ENCODE data around the gene TRIM54.
"Not testable (repeated sequence)": the region's sequence is repeated elsewhere in the genome, so short reads cannot be mapped to it uniquely, and the experiment has no call there.

- TF ChIP-seq CTCF (conservative IDR thresholded peaks at IDR 0.05); EZH2 (IDR thresholded peaks at IDR 0.05; ENCODE audit: low read depth): not testable (repeated sequence)
Observed at GRCh38 chr2:27268296-27268695, 13.9 kb upstream of the TRIM54 start.
